B cell (primary cell): Measurements from ENCODE around the gene PFKP. TPM values are rescaled to one million over a fixed set of nuclear protein-coding genes. Genes with fewer than 3 reads are reported as not detected.

Experiments
- ATAC-seq: fragments of 200-7000 bp; cut with Tn5 transposase; one replicate; pipeline ENCODE4 v1.10.0; 2021; ENCODE audit warnings: low read depth, mild to moderate bottlenecking, moderate number of reproducible peaks, moderate library complexity
- CTCF ChIA-PET: fragments of 350-600 bp; sonication (Branson Sonifier 250); formaldehyde crosslinking; loops from one replicate; lab custom pipeline; 2021; ENCODE audit warnings: antibody characterized with exemption, inconsistent platforms; lab: Charles Lee
- POLR2A ChIA-PET: fragments of 350-600 bp; sonication (Branson Sonifier 250); formaldehyde crosslinking; loops from one replicate; lab custom pipeline; 2021; ENCODE audit warnings: antibody characterized with exemption; lab: Charles Lee
- DNase-seq: peaks from one replicate; pipeline ENCODE4 v3.0.0; 2013
- H2AFZ ChIP-seq: 2 replicates; pipeline ENCODE4 v1.6.1; 2012; ENCODE audit warnings: mild to moderate bottlenecking, low read depth, low read length; ENCODE audit not compliant: insufficient read depth, poor library complexity, severe bottlenecking
- H3K27ac ChIP-seq, 2 donors: 1 replicate in 1 of 2; 2 replicates in 1 of 2; pipeline ENCODE4 v1.5.1; 2012 to 2013; ENCODE audit warnings: low read length in 2 of 2, mild to moderate bottlenecking in 2 of 2, moderate library complexity in 1 of 2
- H3K27me3 ChIP-seq, 4 experiments: fragments of 200-600 bp in 1 of 4; sonication (generic) in 1 of 4; replicated peaks in 1 of 4; 1 replicate in 2 of 4; 2 replicates in 2 of 4; pipeline versions ENCODE4 v1.6.1 to v1.7.0; 2013 to 2016; ENCODE audit warnings: low read length in 3 of 4, mild to moderate bottlenecking in 2 of 4, mixed read lengths in 1 of 4, moderate library complexity in 1 of 4; ENCODE audit not compliant: insufficient read depth in 4 of 4, control insufficient read depth in 3 of 4; ENCODE audit errors: control extremely low read depth in 1 of 4
- H3K36me3 ChIP-seq, 2 experiments: replicated peaks in 1 of 2; 1 replicate in 1 of 2; 2 replicates in 1 of 2; pipeline versions ENCODE4 v1.6.1 to v1.7.1; 2013; ENCODE audit warnings: low read length in 1 of 2; ENCODE audit not compliant: insufficient read depth in 2 of 2, control insufficient read depth in 1 of 2; ENCODE audit errors: control extremely low read depth in 1 of 2, extremely low read depth in 1 of 2
- H3K4me1 ChIP-seq, 2 donors: fragments of 200-600 bp in 1 of 2; sonication (generic) in 1 of 2; 1 replicate in 1 of 2; 2 replicates in 1 of 2; pipeline versions ENCODE4 v1.5.1 to v1.6.1; 2013 to 2017; ENCODE audit warnings: low read length in 2 of 2; ENCODE audit not compliant: control insufficient read depth in 2 of 2, insufficient read depth in 2 of 2
- H3K4me2 ChIP-seq: replicated peaks from 2 replicates; pipeline ENCODE3; 2012; ENCODE audit warnings: mild to moderate bottlenecking, low read depth, low read length; ENCODE audit not compliant: poor library complexity, severe bottlenecking
- H3K4me3 ChIP-seq, 5 experiments: fragments of 200-600 bp in 1 of 5; sonication (generic) in 1 of 5; 1 replicate in 3 of 5; 2 replicates in 2 of 5; pipeline versions ENCODE4 v1.5.1 to v1.7.0; 2011 to 2016; ENCODE audit warnings: low read length in 4 of 5, mild to moderate bottlenecking in 4 of 5, low read depth in 2 of 5, control low read depth in 1 of 5, moderate library complexity in 1 of 5; ENCODE audit not compliant: insufficient read depth in 1 of 5; ENCODE audit errors: control extremely low read depth in 1 of 5, extremely low read depth in 1 of 5
- H3K79me2 ChIP-seq: fragments of 200-600 bp; sonication (generic); one replicate; pipeline ENCODE4 v1.6.0; 2016; ENCODE audit warnings: low read length; ENCODE audit not compliant: control insufficient read depth, insufficient read depth
- H3K9ac ChIP-seq: fragments of 200-600 bp; sonication (generic); 2 replicates; pipeline ENCODE4 v1.6.1; 2017; ENCODE audit warnings: mild to moderate bottlenecking, low read length, moderate library complexity
- H3K9me3 ChIP-seq, 3 donors: one replicate each; pipeline versions ENCODE4 v1.6.1 to v1.7.1; 2013; ENCODE audit warnings: low read length in 2 of 3; ENCODE audit not compliant: control insufficient read depth in 2 of 3, insufficient read depth in 1 of 3; ENCODE audit errors: control extremely low read depth in 1 of 3
- H4K20me1 ChIP-seq: 2 replicates; pipeline ENCODE4 v1.6.0; 2012; ENCODE audit warnings: mild to moderate bottlenecking, low read length; ENCODE audit not compliant: insufficient read depth, control insufficient read depth, poor library complexity, severe bottlenecking
- H3K27ac Mint-ChIP-seq: one replicate; pipeline ENCODE4 v1.8.0; 2021; ENCODE audit warnings: mixed read lengths
- H3K27me3 Mint-ChIP-seq: one replicate; pipeline ENCODE4 v1.8.0; 2021; ENCODE audit warnings: mixed read lengths
- H3K4me1 Mint-ChIP-seq: one replicate; pipeline ENCODE4 v1.8.0; 2021; ENCODE audit warnings: mixed read lengths
- H3K4me3 Mint-ChIP-seq: one replicate; pipeline ENCODE4 v1.8.0; 2021; ENCODE audit warnings: mixed read lengths
- H3K9me3 Mint-ChIP-seq: one replicate; pipeline ENCODE4 v1.8.0; 2022; ENCODE audit warnings: mixed read lengths; ENCODE audit not compliant: insufficient read depth
- CTCF ChIP-seq: fragments of 200-600 bp; IDR thresholded peaks from one replicate; pipeline ENCODE4 v1.8.0; 2022; ENCODE audit warnings: antibody characterized with exemption, mild to moderate bottlenecking
- EZH2 ChIP-seq: IDR thresholded peaks from 2 replicates; pipeline ENCODE4 v1.6.1; 2012; ENCODE audit warnings: borderline replicate concordance, low read depth, mild to moderate bottlenecking, moderate library complexity, low read length; ENCODE audit not compliant: insufficient read depth, poor library complexity, severe bottlenecking
- WGBS: methylation state at CpG from one replicate; pipeline ENCODE4 v1.1.5; 2013; ENCODE audit warnings: missing lambda C conversion rate; ENCODE audit not compliant: insufficient coverage; 5-methylcytosine and 5-hydroxymethylcytosine counted together
- intact Hi-C: fragments of 100-400 bp; cut with micrococcal nuclease; formaldehyde crosslinking; loops from one replicate; pipeline ENCODE4 v1.10.0; 2022
- polyA plus RNA-seq: library from polyadenylated mRNA; depleted of rRNA; stranded (reverse); fragments of >200 nt; gene quantifications from 2 replicates; pipeline ENCODE4 v1.2.3, GENCODE V29; 2012
- total RNA-seq, 2 donors: library from RNA; stranded (reverse); fragments of 120-200 nt in 1 of 2; gene quantifications; 1 replicate in 1 of 2; 2 replicates in 1 of 2; pipeline versions ENCODE4 v1.2.3 to v1.2.4, GENCODE V29; 2013 to 2022

PFKP gene
- total and polyA plus RNA-seq, 2 donors (not counting 1 experiment from before 2014, with no cell fraction given), result 41.4 to 54.3 TPM

GRCh38 chr10:3108033-3108432 is 40.7 kb downstream of the PFKP start:
- ChIA-PET POLR2A (no interaction called here), CTCF (no interaction called here)
- 87% methylated on average over 5 of the region's 8 CpGs for WGBS
- Histone ChIP-seq H4K20me1 (no peaks in the 10 kb centered on the region), H3K9me3 (no peaks in the 10 kb centered on the region), H2AFZ (no peak overlapping the region), H3K27me3 (no peaks in the 10 kb centered on the region), H3K79me2 (no peaks in the 10 kb centered on the region), H3K9ac (no peak overlapping the region), H3K4me2 (no peak overlapping the region), H3K36me3 (peaks cover 1 to 67% of the 10 kb centered on the region in 2 experiments), H3K27ac (no peak overlapping the region), H3K4me1 (peaks cover 4 to 7% of the 10 kb centered on the region in 2 donors), H3K4me3 (no peak overlapping the region)
- H3K9me3 Mint-ChIP-seq, result no peaks in the 10 kb centered on the region
- H3K4me3 Mint-ChIP-seq, result no peak overlapping the region
- intact Hi-C loops, result no loop called here
- no peak overlapping the region for H3K27ac Mint-ChIP-seq
- TF ChIP-seq EZH2, result no peak
- no peak for TF ChIP-seq CTCF
- ATAC-seq (no peak), DNase-seq (no peak)
- no peaks in the 10 kb centered on the region for H3K27me3 Mint-ChIP-seq
- peaks cover 17% of the 10 kb centered on the region for H3K4me1 Mint-ChIP-seq

GRCh38 chr10:3108575-3109105 is 41.3 kb downstream of the PFKP start:
- no peaks in the 10 kb centered on the region for H3K9me3 ChIP-seq
- 95% methylated on average over 18 of the region's 21 CpGs for WGBS
- DNase-seq (no peak), ATAC-seq (no peak)
- peaks cover 17% of the 10 kb centered on the region for H3K4me1 Mint-ChIP-seq
- H3K27ac Mint-ChIP-seq, result no peak overlapping the region
- no peak overlapping the region for H3K9ac ChIP-seq
- no peak overlapping the region for H2AFZ ChIP-seq
- no peaks in the 10 kb centered on the region for H3K27me3 Mint-ChIP-seq
- TF ChIP-seq CTCF, result no peak
- no peak for TF ChIP-seq EZH2
- H4K20me1 ChIP-seq, result no peaks in the 10 kb centered on the region
- no peak overlapping the region for H3K27ac ChIP-seq
- no peak overlapping the region for H3K4me3 Mint-ChIP-seq
- H3K4me2 ChIP-seq, result no peak overlapping the region
- peaks cover 4 to 7% of the 10 kb centered on the region in 2 donors for H3K4me1 ChIP-seq
- intact Hi-C loops, result no loop called here
- H3K27me3 ChIP-seq, result no peaks in the 10 kb centered on the region
- H3K36me3 ChIP-seq, result peaks cover 1 to 68% of the 10 kb centered on the region in 2 experiments
- no peaks in the 10 kb centered on the region for H3K79me2 ChIP-seq
- ChIA-PET CTCF (no interaction called here), POLR2A (no interaction called here)
- no peaks in the 10 kb centered on the region for H3K9me3 Mint-ChIP-seq
- no peak overlapping the region for H3K4me3 ChIP-seq
